SK-N-MC (cell line): ENCODE data around the gene NCAPG2.

ENCODE experiments used
- EZH2 ChIP-seq: fragments of 200-600 bp; sonication (generic); IDR thresholded peaks from one replicate; pipeline ENCODE4 v1.6.1; 2017; ENCODE audit warnings: antibody characterized with exemption
- FOXP2 ChIP-seq: optimal IDR thresholded peaks from 2 replicates; pipeline ENCODE3; 2011; ENCODE audit warnings: mild to moderate bottlenecking, moderate library complexity; ENCODE audit not compliant: insufficient read depth; ENCODE audit errors: extremely low read length, control extremely low read depth
- POLR2AphosphoS5 ChIP-seq: IDR thresholded peaks from 2 replicates; pipeline ENCODE4 v1.6.1; 2012; ENCODE audit warnings: mild to moderate bottlenecking, low read depth, low read length, borderline replicate concordance

DNA sequence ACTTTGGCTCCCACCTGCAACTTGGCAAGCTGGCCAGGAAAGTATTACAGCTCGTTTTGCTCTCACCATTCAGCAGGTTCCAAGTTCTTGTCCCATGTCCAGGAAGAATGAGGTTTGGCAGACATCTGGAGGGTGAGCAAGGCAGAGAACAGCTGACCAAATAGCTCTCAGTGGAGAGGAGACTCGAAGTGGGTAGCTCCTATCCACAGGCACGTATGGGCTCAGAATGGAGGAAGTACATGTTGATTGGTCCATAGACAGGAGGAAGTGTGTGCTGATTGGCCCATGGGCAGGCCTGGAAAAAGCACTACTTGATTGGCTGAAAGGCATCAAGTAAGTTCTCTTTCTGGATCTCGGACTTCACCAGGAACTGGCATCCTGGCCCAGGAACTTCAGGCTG lies 3.0 kb upstream of the NCAPG2 start:
- TF ChIP-seq POLR2AphosphoS5 = no peak
- no peak for TF ChIP-seq EZH2
- TF ChIP-seq FOXP2 = no peak
